HG03558 (cell line): ENCODE data around the gene TTC39C.
A peak's percentile ranks its signal among the peaks of the same experiment; 100 is the strongest.

ENCODE experiments used
- ATAC-seq: cut with Tn5 transposase; IDR thresholded peaks from one replicate; pipeline ENCODE4 v1.9.1; 2021; ENCODE audit warnings: moderate number of reproducible peaks; ENCODE audit not compliant: unreplicated experiment; ENCODE audit errors: extremely low read depth

Gene TTC39C

DNA sequence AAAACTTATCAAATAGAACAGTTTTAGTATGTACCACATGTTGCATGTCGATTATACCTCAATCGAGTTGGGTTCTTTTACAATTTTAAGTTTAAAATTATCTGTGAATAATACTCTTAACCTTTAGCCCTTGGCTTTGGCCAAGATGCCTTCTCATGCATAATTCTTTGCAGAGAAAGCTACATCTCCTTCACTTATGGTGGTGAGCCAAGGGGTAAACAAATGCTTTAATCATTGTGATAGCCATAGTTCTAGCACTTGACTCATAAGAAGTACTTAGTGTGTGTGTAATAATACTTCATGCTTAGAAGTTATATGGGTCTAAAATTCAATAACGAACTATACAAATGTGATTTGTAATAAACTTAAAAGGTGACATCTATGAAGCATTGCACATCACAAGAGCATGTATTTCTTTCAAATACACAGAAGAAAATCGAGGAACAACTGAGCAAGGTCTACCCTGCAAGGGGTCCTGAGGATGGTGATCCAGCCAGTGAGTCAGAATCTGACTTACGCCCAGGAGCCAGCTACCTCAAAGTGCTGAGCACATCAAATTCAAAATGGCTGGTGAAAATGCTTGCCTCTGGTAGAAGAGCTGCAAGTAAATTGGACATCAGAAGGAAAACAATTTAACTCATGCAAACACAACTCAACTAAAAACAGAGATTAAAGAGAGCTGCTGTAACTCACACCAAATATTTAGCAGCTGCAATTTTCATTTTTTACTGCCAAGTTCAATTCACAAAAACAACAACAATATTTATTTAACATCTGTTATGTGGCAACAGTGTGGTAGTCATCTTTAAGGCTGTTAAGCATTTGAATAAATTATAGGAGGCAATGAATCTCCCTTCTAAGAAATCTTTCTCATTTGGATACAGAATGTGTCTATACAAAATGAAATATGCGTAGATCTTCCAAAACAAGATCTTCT, 23.8 kb upstream of the TTC39C start:
- ATAC-seq = no peak

DNA sequence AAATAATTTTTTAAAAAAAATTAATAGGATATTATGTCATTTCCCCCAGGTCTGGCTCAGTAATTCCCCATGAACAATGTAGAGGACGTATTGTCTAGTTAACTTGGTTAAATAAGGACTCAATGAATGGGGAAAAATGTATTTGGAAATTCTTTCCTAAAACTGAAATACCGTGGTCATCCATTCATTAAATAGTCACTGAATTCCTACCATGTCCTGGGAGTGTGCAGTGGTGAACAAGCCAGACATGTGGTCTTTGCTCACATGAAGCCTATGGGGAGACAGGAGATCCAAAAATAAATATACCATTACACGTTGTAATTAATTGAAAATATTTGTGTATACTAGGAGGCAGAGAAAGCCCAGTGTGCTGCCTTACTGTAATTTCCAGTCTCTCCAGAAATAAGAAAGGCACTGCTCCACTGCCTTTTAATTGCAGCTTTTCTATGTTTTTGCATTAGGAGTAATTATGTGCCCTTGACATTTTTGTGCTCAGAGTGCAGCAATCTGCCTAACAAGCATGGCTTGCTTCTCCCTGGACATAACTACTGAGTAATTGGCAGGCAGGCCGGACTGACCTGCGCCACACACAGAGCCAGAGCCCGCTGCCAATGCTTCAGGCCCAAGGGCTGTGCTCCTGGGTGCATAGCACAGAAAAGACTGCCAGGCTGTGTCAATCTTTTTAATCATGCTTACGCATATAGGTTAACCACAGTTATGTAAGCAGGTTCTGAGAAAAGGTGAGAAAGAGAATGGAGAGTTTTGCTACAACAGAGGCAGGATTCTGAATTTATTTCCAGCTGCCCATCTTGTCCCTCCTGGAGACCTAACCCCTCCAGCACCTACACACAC, 22.2 kb upstream of the TTC39C start:
- ATAC-seq = no peak

DNA sequence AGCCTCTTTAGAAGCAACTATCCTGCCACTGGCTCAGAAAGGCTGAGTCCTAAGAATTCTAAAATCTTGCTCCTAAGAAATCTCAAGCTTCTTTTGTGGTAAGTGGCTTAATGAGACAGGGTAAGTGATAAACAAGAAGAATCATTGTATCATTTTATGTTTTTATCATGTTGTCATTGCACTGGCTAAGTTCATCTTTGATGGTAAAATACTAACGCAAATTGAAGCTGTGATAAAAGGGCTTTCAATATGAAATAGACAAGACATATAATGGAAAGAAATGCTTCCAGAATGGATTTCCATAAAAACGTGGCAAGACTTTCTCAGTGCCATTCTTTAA, 21.6 kb upstream of the TTC39C start:
- no peak for ATAC-seq

DNA sequence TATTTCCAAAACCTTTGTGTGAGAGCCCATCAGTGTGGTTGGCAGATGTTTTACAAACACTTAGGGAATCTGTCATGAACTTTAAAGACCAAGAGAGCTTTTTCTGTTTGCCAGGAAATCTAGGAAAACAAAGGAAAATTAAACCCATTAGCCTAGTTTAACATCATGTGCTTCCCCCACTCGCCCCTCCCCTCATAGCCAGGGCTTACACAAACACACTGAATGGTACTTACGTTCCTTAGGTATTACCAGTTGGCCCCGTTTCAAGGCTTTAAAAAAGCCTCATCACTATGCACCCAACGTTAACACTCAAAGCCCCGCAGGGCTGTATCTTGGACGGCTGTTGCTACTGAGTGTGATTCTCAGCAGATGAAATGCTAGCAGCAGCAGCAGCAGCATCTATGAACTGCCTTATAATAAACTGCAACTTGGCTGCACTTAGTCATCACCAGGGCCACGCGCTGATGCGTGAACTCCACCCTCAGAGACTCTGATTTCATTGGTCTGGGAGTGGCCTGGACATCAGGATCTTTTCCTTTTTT, 20.1 kb upstream of the TTC39C start:
- no peak for ATAC-seq

DNA sequence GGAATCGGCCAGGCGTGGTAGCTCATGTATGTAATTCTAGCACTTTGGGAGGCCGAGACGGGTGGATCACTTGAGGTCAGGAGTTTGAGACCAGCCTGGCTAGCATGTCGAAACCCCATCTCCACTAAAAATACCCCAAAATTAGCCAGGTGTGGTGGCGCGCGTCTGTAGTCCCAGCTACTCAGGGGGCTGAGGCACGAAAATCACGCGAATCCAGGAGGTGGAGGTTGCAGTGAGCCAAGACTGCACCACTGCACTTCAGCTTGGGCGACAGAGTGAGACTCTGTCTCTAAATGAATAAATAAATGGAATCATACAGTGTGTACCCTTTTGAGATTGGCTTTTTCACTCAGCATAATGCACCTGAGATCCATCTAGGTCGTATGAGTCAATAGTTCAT, 19.4 kb upstream of the TTC39C start:
- ATAC-seq = no peak

DNA sequence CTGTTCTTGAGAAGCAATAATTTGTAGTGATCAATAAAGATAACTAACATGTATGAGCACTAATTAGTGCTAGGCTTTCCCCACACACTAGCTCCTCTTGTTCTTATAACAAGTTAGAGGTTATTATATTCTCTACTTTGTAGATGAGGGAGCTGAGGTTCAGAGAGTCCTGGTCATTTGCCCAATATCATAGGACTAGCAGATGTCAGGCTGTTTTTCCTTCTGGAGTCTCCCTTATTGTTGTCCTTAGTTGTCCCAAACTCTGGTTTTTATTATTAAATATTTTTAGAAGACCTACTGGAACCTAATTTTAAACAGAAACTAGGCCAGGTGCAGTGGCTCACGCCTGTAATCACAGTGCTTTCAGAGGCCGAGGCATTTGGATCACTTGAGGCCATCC, 16.5 kb upstream of the TTC39C start:
- ATAC-seq = no peak

DNA sequence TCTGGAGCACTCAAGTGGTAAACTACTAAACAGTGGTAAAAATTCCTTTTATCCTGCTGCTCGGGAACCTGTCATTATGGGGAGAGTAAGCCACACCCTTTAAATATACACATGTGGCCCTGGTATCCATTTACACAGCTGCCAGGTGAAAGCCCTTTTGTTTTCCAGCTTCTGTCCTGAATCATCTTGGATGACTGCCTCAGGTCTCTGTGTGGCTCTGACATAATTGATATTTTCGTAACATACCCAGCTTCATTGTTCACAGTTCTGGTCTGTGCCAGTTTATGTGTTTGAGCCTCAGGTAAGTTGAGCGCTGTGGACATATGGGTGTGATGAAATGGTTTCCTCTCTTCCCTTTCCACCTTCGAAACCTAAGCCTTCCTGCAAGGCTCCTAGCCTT, 15.7 kb upstream of the TTC39C start:
- no peak for ATAC-seq

DNA sequence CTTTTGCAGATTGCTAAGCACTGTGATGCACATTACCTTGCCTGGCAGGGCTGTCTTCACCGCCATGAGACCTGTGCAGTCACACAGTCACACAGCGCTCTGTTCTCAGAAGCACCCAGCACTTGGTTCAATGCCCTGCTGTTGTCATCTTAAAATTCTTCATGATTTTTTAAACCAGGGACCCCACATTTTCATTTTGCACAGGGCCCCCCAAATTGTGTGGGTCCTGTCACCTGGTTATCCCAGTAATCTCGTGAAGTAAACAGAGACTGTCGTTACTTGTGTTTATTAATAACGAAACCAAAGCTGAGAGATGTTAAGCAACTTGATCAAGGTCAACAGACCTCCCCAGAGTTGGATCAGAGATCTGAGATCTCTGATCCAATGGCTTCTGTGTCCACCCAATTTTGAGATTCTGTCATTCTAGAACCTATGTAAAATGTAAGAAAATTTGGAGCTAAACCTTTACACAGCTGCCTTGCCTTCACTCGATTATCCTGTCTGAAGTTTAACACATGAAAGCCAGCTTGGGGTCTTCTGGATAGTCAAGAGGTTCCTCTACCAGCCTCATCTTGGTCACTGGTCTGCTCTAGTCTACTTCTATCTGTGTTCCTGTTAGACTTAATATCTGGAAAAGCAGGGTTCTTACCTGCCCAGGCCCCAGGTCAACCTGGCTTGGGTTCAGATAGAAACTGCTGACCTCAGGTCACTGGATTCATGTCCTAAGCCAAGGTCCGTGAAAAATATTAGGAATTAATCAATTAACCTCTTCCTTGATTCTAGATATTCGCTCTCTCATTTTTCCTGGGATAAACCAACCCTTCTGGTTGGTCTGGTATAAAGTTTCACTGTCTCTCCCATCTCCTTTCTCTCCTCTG, 13.7 kb upstream of the TTC39C start:
- ATAC-seq = no peak

DNA sequence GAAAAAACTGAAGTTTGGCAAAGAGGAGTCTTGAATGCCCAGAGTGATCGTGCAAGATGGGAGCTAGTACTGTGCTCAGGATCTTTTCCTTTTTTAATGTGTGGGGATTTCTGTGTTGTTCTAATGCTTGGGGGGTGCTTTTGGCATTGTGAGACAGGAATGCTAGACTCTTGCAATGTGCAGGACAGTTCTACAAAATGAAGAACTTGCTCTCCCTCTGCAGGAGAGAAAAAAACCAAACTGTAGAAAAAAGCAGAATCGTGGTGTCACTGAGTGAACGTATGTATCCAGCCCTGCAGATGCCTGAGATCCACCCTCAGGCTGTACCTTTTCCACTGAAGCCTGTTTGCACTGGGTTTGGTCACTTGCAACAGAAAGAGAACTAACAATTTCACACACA, 12.1 kb upstream of the TTC39C start:
- no peak for ATAC-seq

DNA sequence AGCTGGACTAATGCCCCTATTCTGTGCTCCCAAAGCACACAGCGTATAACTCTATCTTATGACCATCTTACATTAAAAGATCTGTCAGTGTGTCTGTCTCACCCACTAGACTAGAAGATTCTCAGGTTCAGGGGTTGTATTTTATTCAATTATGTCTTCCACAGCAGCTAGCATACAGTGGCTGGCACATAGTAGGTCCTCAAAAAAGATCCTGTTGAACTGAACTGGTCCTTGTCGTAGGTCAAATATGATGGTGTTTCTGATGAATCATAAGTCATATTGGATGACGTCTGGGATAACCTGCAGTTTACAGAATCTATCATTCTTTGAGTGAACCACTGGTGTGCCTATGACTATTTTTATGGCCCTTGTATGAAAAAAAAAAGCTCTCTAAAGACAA, 11.3 kb upstream of the TTC39C start:
- no peak for ATAC-seq

DNA sequence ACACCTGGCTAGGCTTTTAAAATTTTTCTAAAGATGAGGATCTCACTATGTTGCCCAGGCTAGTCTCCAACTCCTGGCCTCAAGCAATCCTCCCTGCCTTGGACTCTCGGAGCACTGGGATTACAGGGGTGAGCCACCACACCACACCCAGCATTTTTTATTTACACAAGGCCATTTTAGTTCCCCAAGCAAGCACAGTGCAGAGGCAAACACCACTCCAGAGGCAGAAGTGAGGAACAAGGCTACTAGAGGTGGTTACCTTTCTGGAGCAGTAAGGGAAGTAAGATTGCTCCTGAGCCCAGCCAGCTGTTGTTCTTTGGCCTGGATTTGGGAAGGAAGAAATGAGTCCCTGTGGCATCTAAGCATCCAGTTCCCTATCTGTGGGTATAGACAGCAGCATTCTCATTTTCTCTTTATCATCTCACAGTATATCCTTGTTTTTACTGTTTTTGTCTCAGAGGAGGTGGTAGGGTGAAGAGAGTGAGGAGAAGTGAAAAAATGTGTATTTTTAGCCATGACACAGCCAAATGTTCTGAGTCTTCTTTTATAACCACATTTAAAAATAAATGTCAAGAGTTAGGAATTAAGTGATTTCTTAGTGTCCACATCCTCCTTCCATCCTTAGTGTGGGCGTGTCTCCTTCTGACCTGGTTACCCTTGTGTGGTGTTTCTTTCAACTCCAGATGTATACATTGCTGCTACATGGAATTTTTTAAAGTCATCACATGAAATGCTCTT, 10.5 kb upstream of the TTC39C start:
- ATAC-seq = no peak

DNA sequence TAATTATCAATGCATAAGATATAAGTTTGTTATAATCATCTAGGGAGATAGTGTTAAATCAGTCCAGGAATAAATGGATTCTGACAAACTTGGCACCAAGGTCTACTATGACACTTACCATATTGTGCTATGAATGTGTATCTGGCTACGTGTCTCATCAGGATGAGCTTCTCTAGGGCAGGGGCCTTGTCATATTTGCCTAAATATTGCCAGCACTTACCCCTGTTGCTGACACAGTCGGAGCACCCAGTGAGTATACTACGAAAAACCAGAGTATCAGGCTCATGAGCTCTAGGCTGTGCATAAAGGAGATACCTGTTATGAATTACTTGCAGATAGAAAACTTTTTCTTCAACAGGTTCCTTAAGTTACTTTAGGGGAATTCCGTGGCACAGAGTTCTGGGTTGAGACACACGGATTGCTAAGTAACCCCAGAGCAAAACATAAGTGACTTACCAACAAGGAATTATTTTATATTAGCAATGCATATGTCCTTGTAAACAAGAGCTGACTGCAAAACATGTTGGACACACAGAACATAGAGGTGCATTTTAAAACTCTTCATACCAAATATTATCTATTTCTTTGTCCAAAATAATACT, 7.7 kb upstream of the TTC39C start:
- ATAC-seq = no peak

DNA sequence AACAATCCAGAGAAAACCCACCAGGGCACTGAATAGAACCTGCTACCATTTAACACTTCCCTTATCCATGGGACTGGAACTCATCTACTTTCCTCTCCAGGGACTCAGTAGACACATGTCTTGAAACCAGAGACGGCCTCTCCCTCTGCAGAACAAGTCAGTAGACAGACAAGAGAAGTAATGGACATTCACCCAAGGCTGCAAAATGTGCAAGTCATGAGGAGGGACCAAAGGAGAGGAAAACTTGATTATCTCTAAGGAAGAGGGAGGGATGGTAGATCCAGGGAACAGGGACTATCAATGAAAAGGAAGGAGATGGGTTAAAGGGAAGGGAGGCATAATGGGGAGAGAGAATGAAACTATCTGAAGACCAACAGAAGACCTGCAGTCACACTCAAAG, 5.3 kb upstream of the TTC39C start:
- ATAC-seq = no peak

DNA sequence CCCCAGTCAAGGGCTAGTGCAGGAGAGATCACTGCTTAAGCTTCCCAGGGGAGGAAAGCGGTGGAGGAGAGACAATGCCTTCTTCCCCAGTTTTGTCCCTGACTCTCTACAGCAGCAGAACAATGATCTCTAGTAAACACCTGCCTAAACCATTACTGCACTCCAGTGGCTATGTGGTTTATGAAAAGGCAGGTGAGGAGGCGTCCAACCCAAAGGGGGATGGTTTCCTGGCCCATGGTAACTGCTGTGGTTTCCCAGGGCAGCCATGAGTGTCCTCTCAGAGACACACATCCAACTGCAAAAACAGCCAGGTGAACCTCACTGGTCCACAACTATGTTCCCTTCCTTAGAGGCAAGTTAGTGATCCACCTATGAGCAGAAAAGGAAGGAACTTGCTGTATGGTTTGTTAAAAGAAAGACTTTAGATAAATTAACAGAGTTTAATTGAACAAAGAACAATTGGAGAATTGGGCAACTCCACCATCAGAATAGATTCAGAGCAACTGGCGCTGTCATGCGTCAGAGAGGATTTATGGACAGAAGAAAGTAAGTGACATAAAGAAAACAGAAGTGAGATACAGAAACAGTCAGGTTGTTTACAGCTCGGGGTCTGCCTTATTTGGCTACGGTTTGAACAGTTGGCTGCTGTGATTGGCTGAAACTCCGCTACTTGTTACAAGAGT, 4.8 kb upstream of the TTC39C start:
- peak; percentile 41 for ATAC-seq

DNA sequence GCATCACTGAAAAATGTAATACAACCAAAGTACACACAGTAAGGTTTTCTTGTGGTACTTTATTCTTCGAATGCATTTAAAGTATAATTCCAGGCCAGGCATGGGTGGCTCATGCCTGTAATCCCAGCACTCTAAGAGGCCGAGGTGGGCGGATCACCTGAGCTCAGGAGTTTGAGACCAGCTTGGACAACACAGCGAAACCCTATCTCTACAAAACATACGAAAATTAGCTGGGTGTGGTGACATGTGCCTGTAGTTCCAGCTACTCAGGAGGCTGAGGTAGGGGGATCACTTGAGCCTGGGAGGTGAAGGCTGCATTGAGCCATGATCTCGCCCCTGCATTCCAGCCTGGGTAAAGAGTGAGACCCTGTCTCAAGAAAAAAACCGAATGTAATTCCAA, 3.9 kb upstream of the TTC39C start:
- ATAC-seq = no peak

DNA sequence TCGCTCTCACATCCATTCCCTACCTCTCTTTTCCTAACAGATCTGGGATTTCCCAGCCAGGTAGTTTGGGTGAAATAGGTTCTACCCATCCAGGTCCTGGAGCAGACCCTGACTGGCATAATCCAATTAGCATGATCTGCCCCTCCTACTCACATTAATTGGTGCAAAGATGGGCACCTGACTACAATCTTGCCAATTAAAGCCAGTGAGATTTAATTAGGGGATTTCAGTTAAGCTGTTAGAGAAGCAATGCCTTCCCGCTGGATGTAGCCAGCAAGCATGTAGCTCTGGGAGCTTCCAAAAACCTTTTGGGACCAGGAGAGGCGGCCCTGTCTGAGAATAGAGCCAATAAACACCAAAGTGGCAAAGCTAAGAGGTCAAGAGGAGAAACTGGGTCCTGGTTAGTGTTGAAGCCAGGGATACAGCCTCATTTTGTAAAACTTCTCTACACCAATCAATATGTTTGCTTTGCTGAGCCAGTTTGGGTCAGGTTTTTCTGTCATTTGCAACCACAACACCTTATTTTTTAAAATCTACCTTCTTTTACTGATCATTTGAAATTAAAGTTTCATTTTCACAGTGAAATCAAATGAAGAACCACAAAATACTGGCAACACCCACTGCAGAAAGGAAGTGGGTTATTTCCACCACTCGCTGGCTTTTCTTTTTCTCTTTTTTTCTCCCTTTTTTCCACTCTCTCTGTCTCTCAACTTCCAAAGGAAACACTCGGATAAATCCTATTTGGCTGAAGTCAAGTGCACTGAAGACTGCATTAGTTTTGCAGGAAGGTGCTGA, 3.2 kb upstream of the TTC39C start:
- no peak for ATAC-seq

DNA sequence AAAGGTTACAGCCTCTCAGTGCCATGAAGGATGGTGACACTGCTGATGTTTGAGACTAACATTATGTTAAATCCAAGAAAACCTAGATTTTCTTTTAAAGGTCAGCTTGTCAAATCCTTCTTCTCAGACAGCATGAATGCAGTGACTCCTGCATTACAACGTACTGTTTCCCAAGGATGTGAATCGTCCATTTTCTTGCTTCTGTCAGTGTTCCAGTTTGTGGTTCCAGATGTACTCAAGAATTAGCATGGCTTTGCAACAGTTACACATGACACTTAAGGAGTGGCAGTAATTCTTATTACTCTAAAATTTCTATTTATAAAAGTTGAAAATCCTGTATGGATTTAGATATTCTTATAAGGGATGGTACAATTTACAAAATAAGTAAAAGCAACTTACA, 1.5 kb upstream of the TTC39C start:
- no peak for ATAC-seq
